B cell (primary cell): ENCODE measurements around the gene ECHDC1. TPM values are rescaled to one million over a fixed set of nuclear protein-coding genes. Genes with fewer than 3 reads are reported as not detected.

Experiments used
- ATAC-seq: fragments of 200-7000 bp; cut with Tn5 transposase; one replicate; pipeline ENCODE4 v1.10.0; 2021; ENCODE audit warnings: low read depth, mild to moderate bottlenecking, moderate number of reproducible peaks, moderate library complexity
- CTCF ChIA-PET: fragments of 350-600 bp; sonication (Branson Sonifier 250); formaldehyde crosslinking; loops from one replicate; lab custom pipeline; 2021; ENCODE audit warnings: antibody characterized with exemption, inconsistent platforms; lab: Charles Lee
- POLR2A ChIA-PET: fragments of 350-600 bp; sonication (Branson Sonifier 250); formaldehyde crosslinking; loops from one replicate; lab custom pipeline; 2021; ENCODE audit warnings: antibody characterized with exemption; lab: Charles Lee
- DNase-seq: peaks from one replicate; pipeline ENCODE4 v3.0.0; 2013
- H2AFZ ChIP-seq: 2 replicates; pipeline ENCODE4 v1.6.1; 2012; ENCODE audit warnings: mild to moderate bottlenecking, low read depth, low read length; ENCODE audit not compliant: insufficient read depth, poor library complexity, severe bottlenecking
- H3K27ac ChIP-seq, 2 donors: 1 replicate in 1 of 2; 2 replicates in 1 of 2; pipeline ENCODE4 v1.5.1; 2012 to 2013; ENCODE audit warnings: low read length in 2 of 2, mild to moderate bottlenecking in 2 of 2, moderate library complexity in 1 of 2
- H3K27me3 ChIP-seq, 4 experiments: fragments of 200-600 bp in 1 of 4; sonication (generic) in 1 of 4; replicated peaks in 1 of 4; 1 replicate in 2 of 4; 2 replicates in 2 of 4; pipeline versions ENCODE4 v1.6.1 to v1.7.0; 2013 to 2016; ENCODE audit warnings: low read length in 3 of 4, mild to moderate bottlenecking in 2 of 4, mixed read lengths in 1 of 4, moderate library complexity in 1 of 4; ENCODE audit not compliant: insufficient read depth in 4 of 4, control insufficient read depth in 3 of 4; ENCODE audit errors: control extremely low read depth in 1 of 4
- H3K36me3 ChIP-seq, 2 experiments: replicated peaks in 1 of 2; 1 replicate in 1 of 2; 2 replicates in 1 of 2; pipeline versions ENCODE4 v1.6.1 to v1.7.1; 2013; ENCODE audit warnings: low read length in 1 of 2; ENCODE audit not compliant: insufficient read depth in 2 of 2, control insufficient read depth in 1 of 2; ENCODE audit errors: control extremely low read depth in 1 of 2, extremely low read depth in 1 of 2
- H3K4me1 ChIP-seq, 2 donors: fragments of 200-600 bp in 1 of 2; sonication (generic) in 1 of 2; 1 replicate in 1 of 2; 2 replicates in 1 of 2; pipeline versions ENCODE4 v1.5.1 to v1.6.1; 2013 to 2017; ENCODE audit warnings: low read length in 2 of 2; ENCODE audit not compliant: control insufficient read depth in 2 of 2, insufficient read depth in 2 of 2
- H3K4me2 ChIP-seq: replicated peaks from 2 replicates; pipeline ENCODE3; 2012; ENCODE audit warnings: mild to moderate bottlenecking, low read depth, low read length; ENCODE audit not compliant: poor library complexity, severe bottlenecking
- H3K4me3 ChIP-seq, 5 experiments: fragments of 200-600 bp in 1 of 5; sonication (generic) in 1 of 5; 1 replicate in 3 of 5; 2 replicates in 2 of 5; pipeline versions ENCODE4 v1.5.1 to v1.7.0; 2011 to 2016; ENCODE audit warnings: low read length in 4 of 5, mild to moderate bottlenecking in 4 of 5, low read depth in 2 of 5, control low read depth in 1 of 5, moderate library complexity in 1 of 5; ENCODE audit not compliant: insufficient read depth in 1 of 5; ENCODE audit errors: control extremely low read depth in 1 of 5, extremely low read depth in 1 of 5
- H3K79me2 ChIP-seq: fragments of 200-600 bp; sonication (generic); one replicate; pipeline ENCODE4 v1.6.0; 2016; ENCODE audit warnings: low read length; ENCODE audit not compliant: control insufficient read depth, insufficient read depth
- H3K9ac ChIP-seq: fragments of 200-600 bp; sonication (generic); 2 replicates; pipeline ENCODE4 v1.6.1; 2017; ENCODE audit warnings: mild to moderate bottlenecking, low read length, moderate library complexity
- H3K9me3 ChIP-seq, 3 donors: one replicate each; pipeline versions ENCODE4 v1.6.1 to v1.7.1; 2013; ENCODE audit warnings: low read length in 2 of 3; ENCODE audit not compliant: control insufficient read depth in 2 of 3, insufficient read depth in 1 of 3; ENCODE audit errors: control extremely low read depth in 1 of 3
- H4K20me1 ChIP-seq: 2 replicates; pipeline ENCODE4 v1.6.0; 2012; ENCODE audit warnings: mild to moderate bottlenecking, low read length; ENCODE audit not compliant: insufficient read depth, control insufficient read depth, poor library complexity, severe bottlenecking
- H3K27ac Mint-ChIP-seq: one replicate; pipeline ENCODE4 v1.8.0; 2021; ENCODE audit warnings: mixed read lengths
- H3K27me3 Mint-ChIP-seq: one replicate; pipeline ENCODE4 v1.8.0; 2021; ENCODE audit warnings: mixed read lengths
- H3K4me1 Mint-ChIP-seq: one replicate; pipeline ENCODE4 v1.8.0; 2021; ENCODE audit warnings: mixed read lengths
- H3K4me3 Mint-ChIP-seq: one replicate; pipeline ENCODE4 v1.8.0; 2021; ENCODE audit warnings: mixed read lengths
- H3K9me3 Mint-ChIP-seq: one replicate; pipeline ENCODE4 v1.8.0; 2022; ENCODE audit warnings: mixed read lengths; ENCODE audit not compliant: insufficient read depth
- CTCF ChIP-seq: fragments of 200-600 bp; IDR thresholded peaks from one replicate; pipeline ENCODE4 v1.8.0; 2022; ENCODE audit warnings: antibody characterized with exemption, mild to moderate bottlenecking
- EZH2 ChIP-seq: IDR thresholded peaks from 2 replicates; pipeline ENCODE4 v1.6.1; 2012; ENCODE audit warnings: borderline replicate concordance, low read depth, mild to moderate bottlenecking, moderate library complexity, low read length; ENCODE audit not compliant: insufficient read depth, poor library complexity, severe bottlenecking
- WGBS: methylation state at CpG from one replicate; pipeline ENCODE4 v1.1.5; 2013; ENCODE audit warnings: missing lambda C conversion rate; ENCODE audit not compliant: insufficient coverage; 5-methylcytosine and 5-hydroxymethylcytosine counted together
- intact Hi-C: fragments of 100-400 bp; cut with micrococcal nuclease; formaldehyde crosslinking; loops from one replicate; pipeline ENCODE4 v1.10.0; 2022
- polyA plus RNA-seq: library from polyadenylated mRNA; depleted of rRNA; stranded (reverse); fragments of >200 nt; gene quantifications from 2 replicates; pipeline ENCODE4 v1.2.3, GENCODE V29; 2012
- total RNA-seq, 2 donors: library from RNA; stranded (reverse); fragments of 120-200 nt in 1 of 2; gene quantifications; 1 replicate in 1 of 2; 2 replicates in 1 of 2; pipeline versions ENCODE4 v1.2.3 to v1.2.4, GENCODE V29; 2013 to 2022

The ECHDC1 gene
- total and polyA plus RNA-seq, 2 donors (not counting 1 experiment from before 2014, with no cell fraction given): 26.9 to 60.0 TPM

GRCh38 chr6:127299522-127300240 lies 43.7 kb downstream of the ECHDC1 start:
- ChIA-PET POLR2A (interaction anchor here (0.7 kb wide), 1 partner anchor 43 kb away, joined by 3 read pairs; no protein-coding TSS in a partner anchor), CTCF (interaction anchor here (0.6 to 2.4 kb wide), 4 partner anchors 33 to 1395 kb away, joined by 3 to 13 read pairs (median 7); partner anchors contain the start of gene RNF146)
- H3K27ac Mint-ChIP-seq: no peak overlapping the region

More at GRCh38 chr6:127299522-127300240, 43.7 kb downstream of the ECHDC1 start:
- Histone ChIP-seq H3K9me3 (no peaks in the 10 kb centered on the region), H3K27ac (no peak overlapping the region), H3K36me3 (peaks cover 3 to 8% of the 10 kb centered on the region in 2 experiments), H2AFZ (no peak overlapping the region), H3K4me2 (no peak overlapping the region), H3K9ac (no peak overlapping the region), H3K27me3 (no peaks in the 10 kb centered on the region), H3K79me2 (peaks cover 34% of the 10 kb centered on the region), H3K4me3 (no peak overlapping the region), H4K20me1 (peaks cover 30% of the 10 kb centered on the region), H3K4me1 (peaks cover 3 to 5% of the 10 kb centered on the region in 2 donors)
- WGBS: no CpG with 5 or more reads among the region's 4 CpGs
- peaks cover 15% of the 10 kb centered on the region for H3K4me1 Mint-ChIP-seq
- intact Hi-C loops: loop anchor here (5.0 kb wide), 2 partner anchors 32 to 218 kb away; partner anchors contain the start of genes MTCL3 and RNF146
- H3K9me3 Mint-ChIP-seq: no peaks in the 10 kb centered on the region
- no peaks in the 10 kb centered on the region for H3K27me3 Mint-ChIP-seq
- TF ChIP-seq CTCF: no peak
- TF ChIP-seq EZH2: no peak
- DNase-seq: no peak
- ATAC-seq: no peak
- H3K4me3 Mint-ChIP-seq: no peak overlapping the region
